ENCODE data around the gene COL8A1.

- peak in 1 of 2 donors; percentile 2 for TF ChIP-seq CTCF (conservative IDR thresholded peaks at IDR 0.05 in 1 of 2, IDR thresholded peaks at IDR 0.05 in 1 of 2; ENCODE audit: extremely low read depth in 1 of 2, insufficient read depth in 1 of 2, low read depth in 1 of 2, low read length in 2 of 2)
- TF ChIP-seq EZH2 (IDR thresholded peaks at IDR 0.05; ENCODE audit: borderline replicate concordance, low read length): no peak
Measured at GRCh38 chr3:99817437-99818240, 179.2 kb downstream of the COL8A1 start, which contains the start of gene CMSS1.
